HG02678 (cell line): ENCODE results near the gene IL4I1.

ENCODE experiments used
- ATAC-seq: cut with Tn5 transposase; IDR thresholded peaks from one replicate; pipeline ENCODE4 v1.9.1; 2021; ENCODE audit warnings: mild to moderate bottlenecking, moderate library complexity; ENCODE audit not compliant: unreplicated experiment

Gene IL4I1

GRCh38 chr19:49895566-49896297, 955 bp downstream of the IL4I1 start:
- no peak for ATAC-seq

GRCh38 chr19:49894879-49895565, 1.7 kb downstream of the IL4I1 start:
- ATAC-seq, result no peak

DNA sequence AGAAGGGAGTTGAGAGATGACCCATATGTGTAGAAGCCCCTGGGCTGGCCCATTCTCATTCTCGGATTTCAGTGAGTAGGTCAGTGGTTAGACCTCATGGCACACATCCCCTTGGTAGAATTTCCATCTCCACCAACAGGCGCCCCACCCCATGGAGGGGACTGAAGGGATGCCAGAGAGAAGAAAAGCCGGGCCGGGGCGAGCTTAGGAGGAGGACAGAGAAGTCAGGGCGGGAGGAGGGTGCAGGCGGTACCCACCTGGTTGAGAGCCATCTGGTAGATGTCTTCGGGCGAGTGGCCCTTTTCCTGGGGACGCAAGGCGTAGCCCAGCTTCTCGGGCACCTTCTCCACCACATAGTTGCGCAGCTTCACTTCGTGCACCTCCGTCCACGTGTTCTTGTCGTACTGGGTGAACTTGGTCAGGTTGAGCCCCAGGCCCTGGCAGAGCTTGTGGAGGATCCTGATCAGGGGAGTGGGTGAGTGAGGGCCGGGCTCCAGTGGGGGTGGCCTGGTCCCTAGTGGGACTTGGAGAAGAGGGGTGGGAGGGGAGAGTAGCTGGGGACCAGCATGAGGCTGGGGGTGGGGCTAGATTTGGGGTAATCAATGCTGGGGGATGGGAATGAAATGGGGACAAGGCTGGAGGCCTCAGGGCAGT, 2.5 kb downstream of the IL4I1 start:
- ATAC-seq, result no peak

DNA sequence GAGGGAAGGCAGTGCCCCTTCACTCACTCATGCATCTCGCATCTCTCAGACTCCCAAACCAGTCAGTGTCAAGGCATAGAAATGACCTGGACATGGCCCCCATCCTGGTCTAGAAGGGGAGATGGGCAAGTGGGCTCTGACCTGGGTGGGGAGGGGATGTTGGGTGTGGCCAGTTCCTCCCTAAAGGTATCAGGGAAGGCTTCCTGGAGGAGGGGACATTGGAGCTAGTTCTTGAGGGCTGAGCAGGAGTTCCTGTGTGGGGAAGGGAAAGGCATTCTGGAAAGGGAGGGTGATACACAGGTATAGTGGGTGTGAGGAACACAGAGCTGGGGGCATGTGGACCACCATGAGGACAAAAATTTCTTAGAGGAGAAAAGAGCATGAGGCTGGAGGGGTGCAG, 4.0 kb downstream of the IL4I1 start:
- ATAC-seq, result no peak

GRCh38 chr19:49891393-49891792, 5.3 kb downstream of the IL4I1 start:
- no peak for ATAC-seq

- no peak for ATAC-seq
These were observed 6.1 kb downstream of the IL4I1 start for GRCh38 chr19:49890349-49891311.

GRCh38 chr19:49889687-49890348, 6.9 kb downstream of the IL4I1 start:
- no peak for ATAC-seq

DNA sequence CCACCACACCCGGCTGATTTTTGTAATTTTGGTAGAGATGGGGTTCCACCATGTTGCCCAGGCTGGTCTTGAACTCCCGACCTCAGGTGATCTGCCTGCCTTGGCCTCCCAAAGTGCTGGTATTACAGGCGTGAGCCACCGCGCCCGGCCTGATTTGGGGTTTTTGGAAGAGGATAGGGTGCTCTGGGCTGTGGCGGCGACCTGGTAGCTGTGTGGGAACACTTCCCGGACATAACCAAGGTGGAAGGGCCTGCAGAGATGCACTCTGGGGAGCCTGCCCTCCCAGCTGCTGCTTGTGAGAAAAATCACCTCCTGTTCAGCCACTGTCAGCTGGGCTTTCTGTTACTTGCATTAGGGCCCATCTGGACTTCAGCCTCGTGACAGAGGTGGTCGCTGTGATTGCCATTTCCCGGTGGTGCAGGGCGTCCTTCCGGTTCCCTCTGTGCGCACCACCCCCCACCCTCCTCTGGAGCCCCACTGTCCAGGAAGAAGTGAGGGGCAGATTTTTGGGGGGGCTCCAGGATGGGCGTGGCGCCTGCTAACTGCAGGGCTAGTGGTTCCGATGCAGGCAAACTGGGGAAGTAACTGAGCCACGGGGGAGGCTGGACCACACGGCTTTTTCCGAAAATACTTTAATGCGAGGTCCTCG, 7.5 kb downstream of the IL4I1 start:
- ATAC-seq, result no peak

DNA sequence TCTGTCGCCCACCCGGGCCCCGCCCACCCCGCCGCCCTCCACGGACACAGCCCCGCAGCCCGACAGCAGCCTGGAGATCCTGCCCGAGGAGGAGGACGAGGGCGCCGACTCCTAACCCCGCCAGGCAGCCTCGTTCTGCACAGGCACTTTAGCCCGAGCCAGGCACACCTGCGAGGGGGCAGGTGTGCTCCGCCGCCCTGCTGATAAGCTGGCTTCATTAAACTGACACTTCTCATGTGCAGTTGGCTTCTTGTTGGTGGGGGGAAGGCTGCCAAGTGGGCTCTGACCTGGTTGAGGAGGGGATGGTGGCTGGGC, 8.2 kb downstream of the IL4I1 start:
- ATAC-seq, result no peak

GRCh38 chr19:49887665-49888509, 8.8 kb downstream of the IL4I1 start:
- ATAC-seq, result no peak

- no peak for ATAC-seq
These were observed 9.5 kb downstream of the IL4I1 start for GRCh38 chr19:49887037-49887664.

- no peak for ATAC-seq
These were observed 11.9 kb downstream of the IL4I1 start for GRCh38 chr19:49884760-49885159.

GRCh38 chr19:49884109-49884508, 12.6 kb downstream of the IL4I1 start:
- ATAC-seq, result no peak

DNA sequence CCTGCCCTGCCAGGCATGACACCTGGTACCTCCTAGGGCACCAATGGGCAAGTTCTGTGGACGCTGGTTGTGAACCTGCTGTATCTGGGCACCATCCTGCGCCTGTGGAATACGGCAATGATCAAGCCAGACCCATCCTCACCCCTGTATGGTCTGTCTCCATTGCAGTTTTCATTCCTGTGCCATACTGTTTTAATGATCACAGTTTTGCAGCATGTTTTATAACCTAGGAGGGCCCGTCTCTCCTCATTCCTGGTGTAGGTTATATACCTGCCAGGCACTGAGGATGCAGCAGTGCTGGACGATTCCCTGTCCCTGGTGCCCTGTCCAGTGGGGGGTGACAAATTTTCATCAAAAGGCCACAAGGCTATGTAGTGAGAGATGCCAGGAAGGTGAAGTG, 13.6 kb downstream of the IL4I1 start:
- no peak for ATAC-seq

GRCh38 chr19:49882643-49883042, 14.0 kb downstream of the IL4I1 start:
- no peak for ATAC-seq

- no peak for ATAC-seq
These were observed 14.9 kb downstream of the IL4I1 start for GRCh38 chr19:49881672-49882394.

- no peak for ATAC-seq
These were observed 15.5 kb downstream of the IL4I1 start for GRCh38 chr19:49881186-49881585.
